ENCODE data around the gene ZNF655.

The ZNF655 gene

GRCh38 chr7:99625321-99625720 lies 66.9 kb downstream of the ZNF655 start:
- no peak for ATAC-seq
- TF ChIP-seq ARNTL (CRISPR knock-in tag; IDR thresholded peaks at IDR 0.05; ENCODE audit: borderline replicate concordance, low read depth) (no peak), ZNF565 (CRISPR knock-in tag; conservative IDR thresholded peaks at IDR 0.05; ENCODE audit: low read depth) (no peak), TOX (CRISPR knock-in tag; IDR thresholded peaks at IDR 0.05; ENCODE audit: borderline replicate concordance) (no peak), SNAI2 (CRISPR knock-in tag; IDR thresholded peaks at IDR 0.05) (no peak), TSHZ2 (CRISPR knock-in tag; IDR thresholded peaks at IDR 0.05) (no peak), ESRRG (CRISPR knock-in tag; IDR thresholded peaks at IDR 0.05) (no peak), ZFP30 (CRISPR knock-in tag; IDR thresholded peaks at IDR 0.05) (no peak), GLIS3 (CRISPR knock-in tag; IDR thresholded peaks at IDR 0.05) (no peak), CSRNP3 (CRISPR knock-in tag; IDR thresholded peaks at IDR 0.05) (no peak), PATZ1 (CRISPR knock-in tag; IDR thresholded peaks at IDR 0.05; ENCODE audit: borderline replicate concordance) (no peak), ZNF70 (CRISPR knock-in tag; IDR thresholded peaks at IDR 0.05) (no peak), ZNF8 (CRISPR knock-in tag; IDR thresholded peaks at IDR 0.05) (no peak), PPARA (CRISPR knock-in tag; IDR thresholded peaks at IDR 0.05; ENCODE audit: borderline replicate concordance) (no peak), TCF4 (CRISPR knock-in tag; IDR thresholded peaks at IDR 0.05; ENCODE audit: borderline replicate concordance) (no peak)

GRCh38 chr7:99625961-99626360 lies 67.5 kb downstream of the ZNF655 start:
- no peak for ATAC-seq
- no peak for TF ChIP-seq PPARA (CRISPR knock-in tag; IDR thresholded peaks at IDR 0.05; ENCODE audit: borderline replicate concordance)
- TF ChIP-seq POU6F1 (CRISPR knock-in tag; IDR thresholded peaks at IDR 0.05; ENCODE audit: borderline replicate concordance, low read depth) = no peak
- no peak for TF ChIP-seq ZNF8 (CRISPR knock-in tag; IDR thresholded peaks at IDR 0.05)
- no peak for TF ChIP-seq CSDC2 (CRISPR knock-in tag; IDR thresholded peaks at IDR 0.05)
- no peak for TF ChIP-seq ZNF565 (CRISPR knock-in tag; conservative IDR thresholded peaks at IDR 0.05; ENCODE audit: low read depth)
- no peak for TF ChIP-seq ZFP30 (CRISPR knock-in tag; IDR thresholded peaks at IDR 0.05)
- no peak for TF ChIP-seq PATZ1 (CRISPR knock-in tag; IDR thresholded peaks at IDR 0.05; ENCODE audit: borderline replicate concordance)
- TF ChIP-seq BACH2 (CRISPR knock-in tag; IDR thresholded peaks at IDR 0.05; ENCODE audit: borderline replicate concordance) = no peak
- TF ChIP-seq ZFP3 (CRISPR knock-in tag; IDR thresholded peaks at IDR 0.05) = no peak
- no peak for TF ChIP-seq ZC3H10 (CRISPR knock-in tag; IDR thresholded peaks at IDR 0.05)
- TF ChIP-seq CSRNP3 (CRISPR knock-in tag; IDR thresholded peaks at IDR 0.05) = no peak
- no peak for TF ChIP-seq GLIS3 (CRISPR knock-in tag; IDR thresholded peaks at IDR 0.05)

All from SK-N-SH treated with all-trans-retinoic acid at 6 μM for 48 hours (cell line).